H1 (cell line): ENCODE data around the gene MXI1. TPM values are rescaled to one million over a fixed set of nuclear protein-coding genes. Genes with fewer than 3 reads are reported as not detected.

Experiments used
- CTCF ChIA-PET: fragments of 300-600 bp; sonication (Branson Sonifier 250); formaldehyde crosslinking; loops from one replicate; lab custom pipeline; 2021; ENCODE audit not compliant: partially characterized antibody; lab: Charles Lee
- POLR2A ChIA-PET: fragments of 300-600 bp; sonication (Branson Sonifier 250); formaldehyde crosslinking; loops from one replicate; lab custom pipeline; 2021; ENCODE audit warnings: inconsistent platforms; ENCODE audit not compliant: partially characterized antibody; lab: Charles Lee
- DNase-seq, 2 experiments: peaks; one replicate each; pipeline versions ENCODE4 v3.0.0 to v3.0.0-alpha.2; 2010 to 2022; ENCODE audit warnings: low spot score in 2 of 2, low read depth in 1 of 2, mixed read lengths in 1 of 2
- FAIRE-seq: peaks from 2 replicates; lab custom pipeline; 2011; peaks lifted over from hg19 to GRCh38; lab: Jason Lieb, UNC
- H2AFZ ChIP-seq: 2 replicates; pipeline ENCODE4 v1.8.1; 2012; ENCODE audit warnings: low read length, inconsistent platforms
- H2AK5ac ChIP-seq: 2 replicates; pipeline ENCODE4 v1.6.1; 2013; ENCODE audit warnings: low read depth, low read length
- H2BK120ac ChIP-seq: replicated peaks from 2 replicates; pipeline ENCODE3; 2013; ENCODE audit warnings: low read depth, low read length, inconsistent platforms
- H2BK12ac ChIP-seq: 2 replicates; pipeline ENCODE4 v1.6.1; 2013; ENCODE audit warnings: low read depth, low read length
- H2BK15ac ChIP-seq: 2 replicates; pipeline ENCODE4 v1.6.1; 2013; ENCODE audit warnings: low read length
- H2BK20ac ChIP-seq: 2 replicates; pipeline ENCODE4 v1.6.1; 2013; ENCODE audit warnings: low read length
- H2BK5ac ChIP-seq: 2 replicates; pipeline ENCODE4 v1.6.1; 2013; ENCODE audit warnings: low read depth, low read length
- H3K14ac ChIP-seq: 2 replicates; pipeline ENCODE4 v1.6.1; 2013; ENCODE audit warnings: inconsistent platforms; ENCODE audit not compliant: insufficient read length
- H3K18ac ChIP-seq: 2 replicates; pipeline ENCODE4 v1.6.1; 2013; ENCODE audit warnings: low read length; ENCODE audit errors: extremely low read depth
- H3K23ac ChIP-seq: 2 replicates; pipeline ENCODE4 v1.6.1; 2013; ENCODE audit warnings: inconsistent platforms; ENCODE audit not compliant: insufficient read length
- H3K23me2 ChIP-seq: 2 replicates; pipeline ENCODE4 v1.6.1; 2013; ENCODE audit warnings: low read depth, low read length
- H3K27ac ChIP-seq: 2 replicates; pipeline ENCODE4 v1.6.1; 2011; ENCODE audit warnings: low read depth, low read length, inconsistent platforms
- H3K27me3 ChIP-seq, 4 experiments: replicated peaks in 1 of 4; 1 replicate in 1 of 4; 2 replicates in 3 of 4; pipeline versions ENCODE4 v1.6.1 to v1.8.1; 2011 to 2013; ENCODE audit warnings: low read length in 3 of 4, mild to moderate bottlenecking in 3 of 4, inconsistent platforms in 2 of 4, mixed read lengths in 2 of 4, moderate library complexity in 1 of 4; ENCODE audit not compliant: control insufficient read depth in 3 of 4, insufficient read depth in 3 of 4; ENCODE audit errors: extremely low read depth in 1 of 4
- H3K36me3 ChIP-seq, 4 experiments: 2 replicates each; pipeline versions ENCODE4 v1.6.1 to v1.8.1; 2011 to 2013; ENCODE audit warnings: mild to moderate bottlenecking in 4 of 4, low read length in 3 of 4, moderate library complexity in 2 of 4, control low read depth in 1 of 4, inconsistent platforms in 1 of 4; ENCODE audit not compliant: insufficient read depth in 4 of 4, control insufficient read depth in 2 of 4
- H3K4ac ChIP-seq: replicated peaks from 2 replicates; pipeline ENCODE3; 2013; ENCODE audit warnings: low read length, low read depth, mixed read lengths, inconsistent platforms; ENCODE audit not compliant: insufficient read length
- H3K4me1 ChIP-seq, 4 experiments: replicated peaks in 1 of 4; 1 replicate in 1 of 4; 2 replicates in 3 of 4; pipeline versions ENCODE4 v1.6.1 to v1.8.1; 2011 to 2013; ENCODE audit warnings: low read length in 3 of 4, inconsistent platforms in 2 of 4, mixed read lengths in 1 of 4; ENCODE audit not compliant: insufficient read depth in 4 of 4, control insufficient read depth in 3 of 4
- H3K4me2 ChIP-seq, 2 experiments: 2 replicates each; pipeline versions ENCODE4 v1.6.1 to v1.8.1; 2011 to 2013; ENCODE audit warnings: low read depth in 2 of 2, low read length in 2 of 2, control low read depth in 1 of 2, inconsistent platforms in 1 of 2, mild to moderate bottlenecking in 1 of 2; ENCODE audit not compliant: insufficient read depth in 1 of 2
- H3K4me3 ChIP-seq, 4 experiments: fragments of 200-600, 300-600 bp in 1 of 4; sonication (generic), shearing (Covaris generic), sonication (Bioruptor Twin) in 1 of 4; 2 replicates each; pipeline versions ENCODE4 v1.5.1 to v1.8.1; 2011 to 2016; ENCODE audit warnings: low read length in 4 of 4, low read depth in 3 of 4, control low read depth in 2 of 4, inconsistent platforms in 2 of 4, mild to moderate bottlenecking in 2 of 4, mixed read lengths in 1 of 4, moderate library complexity in 1 of 4; ENCODE audit not compliant: insufficient read depth in 2 of 4; ENCODE audit errors: extremely low read depth in 1 of 4
- H3K56ac ChIP-seq: replicated peaks from 2 replicates; pipeline ENCODE3; 2013; ENCODE audit warnings: low read depth, mild to moderate bottlenecking, mixed read lengths, low read length, inconsistent platforms; ENCODE audit not compliant: insufficient read length
- H3K79me1 ChIP-seq: 2 replicates; pipeline ENCODE4 v1.6.1; 2013; ENCODE audit warnings: low read depth, low read length, control low read depth
- H3K79me2 ChIP-seq, 2 experiments: 2 replicates each; pipeline versions ENCODE4 v1.6.1 to v1.8.1; 2012 to 2013; ENCODE audit warnings: low read length in 2 of 2, mild to moderate bottlenecking in 2 of 2, inconsistent platforms in 1 of 2; ENCODE audit not compliant: insufficient read depth in 2 of 2, control insufficient read depth in 1 of 2
- H3K9ac ChIP-seq, 4 experiments: replicated peaks in 1 of 4; 1 replicate in 1 of 4; 2 replicates in 3 of 4; pipeline versions ENCODE4 v1.6.1 to v1.8.1; 2011 to 2013; ENCODE audit warnings: low read depth in 3 of 4, low read length in 3 of 4, control low read depth in 2 of 4, mild to moderate bottlenecking in 2 of 4, moderate library complexity in 2 of 4, inconsistent platforms in 1 of 4; ENCODE audit errors: extremely low read depth in 1 of 4
- H3K9me3 ChIP-seq, 2 experiments: 2 replicates each; pipeline versions ENCODE4 v1.6.1 to v1.8.1; 2012 to 2013; ENCODE audit warnings: mild to moderate bottlenecking in 2 of 2, moderate library complexity in 2 of 2, control low read depth in 1 of 2, inconsistent platforms in 1 of 2, low read depth in 1 of 2, low read length in 1 of 2, mixed read lengths in 1 of 2; ENCODE audit not compliant: insufficient read depth in 2 of 2
- H4K20me1 ChIP-seq, 2 experiments: replicated peaks in 1 of 2; 2 replicates each; pipeline versions ENCODE3 to v1.8.1; 2011 to 2013; ENCODE audit warnings: inconsistent platforms in 2 of 2, low read length in 2 of 2, mild to moderate bottlenecking in 1 of 2; ENCODE audit not compliant: insufficient read depth in 2 of 2, control insufficient read depth in 1 of 2
- H4K5ac ChIP-seq: 2 replicates; pipeline ENCODE4 v1.6.1; 2013; ENCODE audit warnings: low read length, low read depth, mixed read lengths, inconsistent platforms; ENCODE audit not compliant: insufficient read length
- H4K8ac ChIP-seq: 2 replicates; pipeline ENCODE4 v1.8.0; 2013; ENCODE audit warnings: mild to moderate bottlenecking, moderate library complexity, low read length, inconsistent platforms; ENCODE audit not compliant: insufficient read depth; ENCODE audit errors: extremely low read depth
- H4K91ac ChIP-seq: replicated peaks from 2 replicates; pipeline ENCODE3; 2013; ENCODE audit warnings: low read length, mixed read lengths, inconsistent platforms; ENCODE audit not compliant: insufficient read length
- CEBPB ChIP-seq: IDR thresholded peaks from 2 replicates; pipeline ENCODE4 v1.6.1; 2012; ENCODE audit warnings: low read depth, low read length
- CREB1 ChIP-seq: IDR thresholded peaks from 2 replicates; pipeline ENCODE4 v1.6.1; 2012; ENCODE audit warnings: inconsistent platforms
- EGR1 ChIP-seq: IDR thresholded peaks from 2 replicates; pipeline ENCODE4 v1.6.1; 2011; ENCODE audit warnings: low read depth, low read length, borderline replicate concordance
- EP300 ChIP-seq, 2 experiments: IDR thresholded peaks; 1 replicate in 1 of 2; 2 replicates in 1 of 2; pipeline ENCODE4 v1.6.1; 2011 to 2012; ENCODE audit warnings: low read depth in 2 of 2, low read length in 2 of 2, mild to moderate bottlenecking in 2 of 2, borderline replicate concordance in 1 of 2, inconsistent platforms in 1 of 2, moderate library complexity in 1 of 2
- RNF2 ChIP-seq: fragments of 200-900, 300-1000 bp; sonication (generic); IDR thresholded peaks from 2 replicates; pipeline ENCODE4 v1.7.1; 2016; ENCODE audit warnings: borderline replicate concordance, low read depth, mild to moderate bottlenecking, antibody characterized with exemption, low read length; ENCODE audit not compliant: poor library complexity, severe bottlenecking; ENCODE audit errors: missing control alignments
- SUZ12 ChIP-seq: fragments of 200-600 bp; sonication (generic); IDR thresholded peaks from 2 replicates; pipeline ENCODE4 v1.6.1; 2012; ENCODE audit warnings: mild to moderate bottlenecking, inconsistent platforms, low read length, moderate library complexity, mixed read lengths
- WGBS, 2 experiments: shearing (Covaris generic) in 1 of 2; methylation state at CpG; one replicate each; pipeline versions ENCODE4 v1.1.6 to v1.1.7; 2013 to 2015; ENCODE audit warnings: low lambda C conversion rate in 2 of 2, mixed read lengths in 2 of 2, inconsistent platforms in 1 of 2, low coverage in 1 of 2, missing lambda C conversion rate in 1 of 2; ENCODE audit not compliant: insufficient replicate concordance in 2 of 2, insufficient coverage in 1 of 2, insufficient read length in 1 of 2; ENCODE audit errors: extremely low coverage in 1 of 2, missing lambda C conversion rate in 1 of 2; 5-methylcytosine and 5-hydroxymethylcytosine counted together
- polyA plus RNA-seq, 7 experiments: library from polyadenylated mRNA; depleted of rRNA in 3 of 7; stranded (reverse) in 5 of 7; unstranded in 2 of 7; fragments of >200 nt in 5 of 7; fragments of 200-250 nt in 2 of 7; gene quantifications; 1 replicate in 5 of 7; 2 replicates in 1 of 7; 4 replicates in 1 of 7; pipeline versions ENCODE4 v1.2.1 to v1.2.3, GENCODE V29; 2011 to 2013; ENCODE audit warnings: missing spikeins in 2 of 7, mixed read lengths in 2 of 7
- total RNA-seq: library from RNA; stranded (reverse); fragmentation: NEBNext Ultra II Directional; extraction: Animal tissue kit (Norgen Biotek cat#: 25700); gene quantifications from 2 replicates; pipeline ENCODE4 v1.2.1, GENCODE V29; 2021

MXI1 gene
- total and polyA plus RNA-seq, 2 of the 8 experiments (the other 6 are each of a cell fraction or from before 2014, with no cell fraction given): 5.7 to 8.8 TPM

DNA sequence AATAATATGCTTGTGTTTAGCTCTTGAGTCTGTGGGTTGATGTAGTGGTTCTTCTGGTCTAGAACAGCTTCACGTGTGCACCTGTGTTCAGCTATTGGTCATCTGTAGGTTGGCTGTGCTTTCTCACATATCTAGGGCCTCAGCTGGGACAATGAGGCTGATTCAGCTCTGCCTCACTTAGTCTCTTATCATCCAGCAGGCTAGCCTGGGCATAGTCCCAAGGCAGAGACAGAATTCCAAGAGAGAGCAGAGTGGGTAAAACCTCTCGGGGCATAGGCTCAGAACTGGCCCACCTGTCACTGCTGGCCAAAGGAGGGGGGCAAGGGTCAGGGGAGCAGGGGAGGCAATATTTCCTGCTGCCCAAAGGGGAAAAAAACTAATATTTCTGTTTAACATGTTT is 32.0 kb upstream of the MXI1 start:
- FAIRE-seq: no peak
- CTCF ChIA-PET: interaction anchor here (0.9 to 3.4 kb wide), 10 partner anchors 10 to 49 kb away, joined by 3 to 22 read pairs (median 6); partner anchors contain the start of gene MXI1

More for the DNA sequence above, 32.0 kb upstream of the MXI1 start:
- Histone ChIP-seq H3K27ac (no peak overlapping the region), H2AK5ac (no peak overlapping the region), H4K91ac (no peak overlapping the region), H4K5ac (no peak overlapping the region), H4K20me1 (peaks cover 0 to 5% of the 10 kb centered on the region in 2 experiments), H2BK5ac (no peak overlapping the region), H3K14ac (no peak overlapping the region), H3K23me2 (no peaks in the 10 kb centered on the region), H3K36me3 (no peaks in the 10 kb centered on the region), H3K4ac (no peak overlapping the region), H4K8ac (no peak overlapping the region), H2BK20ac (no peak overlapping the region), H3K56ac (no peak overlapping the region), H3K79me2 (no peaks in the 10 kb centered on the region), H3K23ac (no peak overlapping the region), H2AFZ (no peak overlapping the region), H3K9me3 (no peaks in the 10 kb centered on the region), H3K79me1 (no peaks in the 10 kb centered on the region), H2BK12ac (no peak overlapping the region), H2BK120ac (no peak overlapping the region), H3K9ac (no peak overlapping the region), H2BK15ac (no peak overlapping the region), H3K4me2 (peak overlapping the region in 1 of 2 experiments; percentile 56; a peak in 1 of 4 replicates), H3K4me1 (peaks cover 7 to 20% (median 14%) of the 10 kb centered on the region in 4 experiments), H3K27me3 (peaks cover 18 to 68% (median 52%) of the 10 kb centered on the region in 4 experiments), H3K18ac (no peak overlapping the region), H3K4me3 (no peak overlapping the region)
- WGBS, 2 experiments: 94% methylated on average over 2 of the region's 2 CpGs; no CpG with 5 or more reads in 1 of the 2 experiments
- no peak for DNase-seq
- no peak for TF ChIP-seq EP300 (IDR thresholded peaks at IDR 0.05; ENCODE audit: borderline replicate concordance in 1 of 2, low read depth in 2 of 2, low read length in 2 of 2)
- no peak for TF ChIP-seq RNF2
- TF ChIP-seq EGR1: no peak
- no peak for TF ChIP-seq SUZ12
- TF ChIP-seq CEBPB: no peak
- TF ChIP-seq CREB1: no peak
- POLR2A ChIA-PET: interaction anchor here (0.6 to 1.9 kb wide), 3 partner anchors 20 to 141 kb away, joined by 3 to 7 read pairs (median 3); partner anchors contain the start of gene MXI1
